ENCODE measurements around the gene HSPB6.
"Not testable (repeated sequence)": the region's sequence is repeated elsewhere in the genome, so short reads cannot be mapped to it uniquely, and the experiment has no call there.

The HSPB6 gene

GRCh38 chr19:35731779-35732405, 24.9 kb downstream of the HSPB6 start:
- no peak for DNase-seq (ENCODE audit: low read depth)

- DNase-seq (ENCODE audit: low read depth), result no peak
Observed at GRCh38 chr19:35731353-35731752, 25.5 kb downstream of the HSPB6 start.

DNA sequence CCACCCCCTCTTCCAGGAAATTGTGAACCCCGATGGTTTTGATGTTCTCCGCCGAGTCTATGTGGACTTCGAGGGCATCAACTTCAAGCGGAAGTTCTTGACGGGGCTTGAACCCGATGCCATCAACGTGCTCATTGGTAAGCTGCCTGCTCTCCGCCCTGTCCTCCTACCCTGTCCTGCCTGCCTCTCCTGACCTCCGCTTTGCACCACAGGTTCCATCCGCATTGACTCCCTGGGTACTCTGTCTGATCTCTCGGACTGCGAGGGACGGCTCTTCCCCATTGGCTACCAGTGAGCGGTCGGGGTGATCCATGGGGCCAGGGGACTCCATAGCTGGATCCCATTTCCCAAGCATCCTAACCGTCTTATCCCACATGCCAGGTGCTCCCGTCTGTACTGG, 26.5 kb downstream of the HSPB6 start:
- no peak for DNase-seq (ENCODE audit: low read depth)

DNA sequence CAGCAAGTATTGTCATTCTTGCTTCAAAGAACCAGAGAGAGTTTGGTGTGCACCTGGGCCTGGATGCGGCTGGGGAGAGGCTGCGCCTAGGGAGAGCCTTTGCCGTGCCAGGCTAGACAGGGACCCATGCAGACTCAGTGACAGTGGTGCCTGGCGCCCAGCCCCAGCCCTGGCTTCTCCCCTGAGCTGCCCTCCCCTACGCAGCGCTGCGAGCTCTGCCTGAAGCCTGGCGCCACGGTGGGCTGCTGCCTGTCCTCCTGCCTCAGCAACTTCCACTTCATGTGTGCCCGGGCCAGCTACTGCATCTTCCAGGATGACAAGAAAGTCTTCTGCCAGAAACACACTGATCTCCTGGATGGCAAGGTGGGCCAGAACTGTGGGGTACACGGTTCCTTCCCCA, 27.1 kb downstream of the HSPB6 start:
- no peak for DNase-seq (ENCODE audit: low read depth)

GRCh38 chr19:35729021-35729420, 27.8 kb downstream of the HSPB6 start:
- no peak for DNase-seq (ENCODE audit: low read depth)

DNA sequence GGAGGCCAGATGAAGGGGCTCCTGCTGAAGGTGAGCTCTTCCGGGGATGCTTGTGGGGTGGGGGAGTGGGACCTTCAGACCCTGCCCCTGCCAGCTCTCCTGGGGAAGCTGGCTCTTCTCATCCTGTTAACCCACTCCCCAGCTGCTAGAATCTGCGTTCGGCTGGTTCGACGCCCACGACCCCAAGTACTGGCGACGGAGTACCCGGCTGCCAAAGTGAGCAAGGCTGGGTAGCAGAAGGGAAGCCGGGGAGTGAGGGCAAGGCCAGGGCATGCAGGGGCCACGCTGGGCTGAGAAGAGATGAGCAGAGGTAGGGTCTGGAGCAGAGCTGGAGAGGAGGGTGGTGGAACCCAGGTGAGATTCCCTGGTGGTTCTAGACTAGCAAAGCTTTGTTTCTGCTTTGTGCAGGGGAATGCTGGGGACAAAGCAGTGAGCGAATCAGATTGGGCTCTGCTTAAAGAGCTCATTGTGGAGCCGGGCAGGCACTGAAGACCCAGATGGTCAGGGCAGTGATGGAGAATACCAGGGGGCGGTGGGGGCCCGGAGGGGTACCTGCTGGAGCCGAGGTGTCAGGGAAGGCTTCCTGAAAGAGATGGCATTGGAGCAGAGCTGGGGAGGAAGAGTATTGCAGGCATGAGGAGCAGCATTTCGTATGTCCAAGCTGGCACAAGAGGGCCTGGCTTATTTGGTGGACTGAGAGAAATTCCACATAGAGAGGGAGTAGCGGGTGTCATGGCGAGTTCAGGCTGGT, 28.7 kb downstream of the HSPB6 start:
- no peak for DNase-seq (ENCODE audit: low read depth)

DNA sequence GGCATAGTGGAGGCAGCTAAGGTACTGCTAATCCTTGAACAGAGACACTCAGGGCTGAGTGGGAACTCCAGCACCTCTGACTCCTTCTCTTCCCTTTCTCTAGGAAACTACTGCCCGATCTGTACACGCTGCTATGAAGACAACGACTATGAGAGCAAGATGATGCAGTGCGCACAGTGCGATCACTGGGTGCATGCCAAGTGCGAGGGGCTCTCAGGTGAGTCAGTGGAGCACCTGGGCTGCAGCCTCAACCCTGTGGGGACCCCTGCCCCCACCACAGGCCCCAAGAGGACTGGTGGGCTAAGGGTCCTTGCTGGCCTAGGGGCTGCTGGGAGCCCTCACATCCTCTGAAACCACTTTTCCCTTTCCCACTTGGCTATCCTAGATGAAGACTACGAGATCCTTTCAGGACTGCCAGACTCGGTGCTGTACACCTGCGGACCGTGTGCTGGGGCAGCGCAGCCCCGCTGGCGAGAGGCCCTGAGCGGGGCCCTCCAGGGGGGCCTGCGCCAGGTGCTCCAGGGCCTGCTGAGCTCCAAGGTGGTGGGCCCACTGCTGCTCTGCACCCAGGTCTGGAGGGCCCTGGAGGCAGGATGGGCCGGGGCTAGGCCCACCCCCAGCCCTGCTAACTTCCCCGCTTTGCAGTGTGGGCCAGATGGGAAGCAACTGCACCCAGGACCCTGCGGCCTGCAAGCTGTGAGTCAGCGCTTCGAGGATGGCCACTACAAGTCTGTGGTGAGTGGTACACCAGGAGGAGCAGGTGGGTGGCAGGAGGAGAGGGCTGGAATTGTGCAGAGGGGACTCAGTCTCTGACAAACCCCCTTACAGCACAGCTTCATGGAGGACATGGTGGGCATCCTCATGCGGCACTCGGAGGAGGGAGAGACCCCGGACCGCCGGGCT, 29.5 kb downstream of the HSPB6 start:
- no peak for DNase-seq (ENCODE audit: low read depth)

- no peak for DNase-seq (ENCODE audit: low read depth)
Observed at GRCh38 chr19:35725216-35725861, 31.5 kb downstream of the HSPB6 start.

DNA sequence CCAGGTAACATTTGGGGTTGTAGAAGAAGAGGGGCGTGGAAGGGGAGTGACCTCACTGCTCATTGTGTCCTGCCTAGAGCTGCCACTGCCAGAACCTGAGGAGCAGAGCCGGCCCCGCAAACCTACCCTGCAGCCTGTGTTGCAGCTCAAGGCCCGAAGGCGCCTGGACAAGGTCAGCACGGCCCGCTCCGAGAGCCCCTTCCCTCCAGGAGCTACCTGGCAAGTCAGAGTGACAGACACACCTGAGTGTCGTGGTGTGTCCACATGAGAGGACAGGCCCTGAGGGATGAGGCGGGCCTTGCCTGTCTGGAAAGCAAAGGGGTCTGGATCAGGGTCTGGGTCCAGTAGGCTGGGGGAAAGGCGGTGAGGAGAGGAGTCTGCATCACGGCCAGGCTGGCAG, 32.3 kb downstream of the HSPB6 start:
- DNase-seq (ENCODE audit: low read depth), result no peak

GRCh38 chr19:35724132-35724531, 32.7 kb downstream of the HSPB6 start:
- DNase-seq (ENCODE audit: low read depth), result not testable (repeated sequence)

GRCh38 chr19:35723671-35724070, 33.2 kb downstream of the HSPB6 start:
- DNase-seq (ENCODE audit: low read depth), result no peak

GRCh38 chr19:35722897-35723296, 33.9 kb downstream of the HSPB6 start:
- no peak for DNase-seq (ENCODE audit: low read depth)

- DNase-seq (ENCODE audit: low read depth), result no peak
Observed at GRCh38 chr19:35722461-35722860, 34.4 kb downstream of the HSPB6 start.

GRCh38 chr19:35721374-35721773, 35.5 kb downstream of the HSPB6 start:
- DNase-seq (ENCODE audit: low read depth), result no peak

DNA sequence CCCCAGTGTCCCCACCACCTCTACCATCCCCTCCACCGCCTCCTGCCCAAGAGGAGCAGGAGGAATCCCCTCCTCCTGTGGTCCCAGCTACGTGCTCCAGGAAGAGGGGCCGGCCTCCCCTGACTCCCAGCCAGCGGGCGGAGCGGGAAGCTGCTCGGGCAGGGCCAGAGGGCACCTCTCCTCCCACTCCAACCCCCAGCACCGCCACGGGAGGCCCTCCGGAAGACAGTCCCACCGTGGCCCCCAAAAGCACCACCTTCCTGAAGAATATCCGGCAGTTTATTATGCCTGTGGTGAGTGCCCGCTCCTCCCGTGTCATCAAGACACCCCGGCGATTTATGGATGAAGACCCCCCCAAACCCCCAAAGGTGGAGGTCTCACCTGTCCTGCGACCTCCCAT, 36.2 kb downstream of the HSPB6 start:
- no peak for DNase-seq (ENCODE audit: low read depth)

- DNase-seq (ENCODE audit: low read depth), result no peak
Observed at GRCh38 chr19:35720163-35720524, 36.7 kb downstream of the HSPB6 start.

DNA sequence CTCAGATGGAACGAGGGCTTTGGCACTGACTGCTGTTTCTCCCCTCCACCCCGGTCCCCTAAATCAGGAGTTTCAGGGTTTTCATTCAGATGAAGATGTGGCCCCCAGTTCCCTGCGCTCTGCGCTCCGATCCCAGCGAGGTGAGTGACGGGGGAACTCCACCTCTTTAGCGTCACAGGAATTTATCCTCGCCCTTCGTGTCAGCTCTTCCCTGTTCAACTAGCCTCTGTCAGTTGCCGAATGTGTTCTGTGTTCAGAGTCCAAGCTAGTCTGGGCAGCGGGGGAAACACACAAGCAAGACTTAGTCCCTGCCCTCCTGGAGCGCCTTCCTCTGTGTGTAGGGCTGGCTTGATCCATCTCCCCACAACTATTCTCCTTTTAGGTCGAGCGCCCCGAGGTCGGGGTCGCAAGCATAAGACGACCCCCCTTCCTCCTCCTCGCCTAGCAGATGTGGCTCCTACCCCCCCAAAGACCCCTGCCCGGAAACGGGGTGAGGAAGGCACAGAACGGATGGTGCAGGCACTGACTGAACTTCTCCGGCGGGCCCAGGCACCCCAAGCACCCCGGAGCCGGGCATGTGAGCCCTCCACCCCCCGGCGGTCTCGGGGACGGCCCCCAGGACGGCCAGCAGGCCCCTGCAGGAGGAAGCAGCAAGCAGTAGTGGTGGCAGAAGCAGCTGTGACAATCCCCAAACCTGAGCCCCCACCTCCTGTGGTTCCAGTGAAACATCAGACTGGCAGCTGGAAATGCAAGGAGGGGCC, 37.2 kb downstream of the HSPB6 start:
- no peak for DNase-seq (ENCODE audit: low read depth)

GRCh38 chr19:35718345-35719041, 38.3 kb downstream of the HSPB6 start:
- no peak for DNase-seq (ENCODE audit: low read depth)

- no peak for DNase-seq (ENCODE audit: low read depth)
Observed at GRCh38 chr19:35717665-35718344, 39.0 kb downstream of the HSPB6 start, which contains the start of gene KMT2B. Gene KMT2B (plus strand): TSS chr19:35718003. CDS start chr19:35718019, 16 bp downstream.
